C4-2B (cell line): ENCODE measurements around the gene LRRC75A.

Source experiments
- ZFX ChIP-seq: fragments of 450-650 bp; IDR thresholded peaks from 2 replicates; pipeline ENCODE4 v1.6.1; 2017
- TF ChIP-seq, protein P1 (sequence below): fragments of 450-650 bp; conservative IDR thresholded peaks from 2 replicates; pipeline ENCODE4 v1.5.1; 2017; ENCODE audit warnings: mild to moderate bottlenecking

- TF ChIP-seq, protein P1, sequence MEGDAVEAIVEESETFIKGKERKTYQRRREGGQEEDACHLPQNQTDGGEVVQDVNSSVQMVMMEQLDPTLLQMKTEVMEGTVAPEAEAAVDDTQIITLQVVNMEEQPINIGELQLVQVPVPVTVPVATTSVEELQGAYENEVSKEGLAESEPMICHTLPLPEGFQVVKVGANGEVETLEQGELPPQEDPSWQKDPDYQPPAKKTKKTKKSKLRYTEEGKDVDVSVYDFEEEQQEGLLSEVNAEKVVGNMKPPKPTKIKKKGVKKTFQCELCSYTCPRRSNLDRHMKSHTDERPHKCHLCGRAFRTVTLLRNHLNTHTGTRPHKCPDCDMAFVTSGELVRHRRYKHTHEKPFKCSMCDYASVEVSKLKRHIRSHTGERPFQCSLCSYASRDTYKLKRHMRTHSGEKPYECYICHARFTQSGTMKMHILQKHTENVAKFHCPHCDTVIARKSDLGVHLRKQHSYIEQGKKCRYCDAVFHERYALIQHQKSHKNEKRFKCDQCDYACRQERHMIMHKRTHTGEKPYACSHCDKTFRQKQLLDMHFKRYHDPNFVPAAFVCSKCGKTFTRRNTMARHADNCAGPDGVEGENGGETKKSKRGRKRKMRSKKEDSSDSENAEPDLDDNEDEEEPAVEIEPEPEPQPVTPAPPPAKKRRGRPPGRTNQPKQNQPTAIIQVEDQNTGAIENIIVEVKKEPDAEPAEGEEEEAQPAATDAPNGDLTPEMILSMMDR, result peak; percentile 95
- TF ChIP-seq ZFX, result no peak
These were observed 29.2 kb upstream of the LRRC75A start for GRCh38 chr17:16521070-16521727.
